K562 (cell line): ENCODE results near the gene SIGLEC5. TPM values are rescaled to one million over a fixed set of nuclear protein-coding genes. Genes with fewer than 3 reads are reported as not detected.

ENCODE experiments used
- ARID2 ChIP-seq: fragments of 450-650 bp; IDR thresholded peaks from 2 replicates; pipeline ENCODE4 v1.6.1; 2017; ENCODE audit warnings: antibody characterized with exemption, mild to moderate bottlenecking
- CREB1 ChIP-seq, 2 experiments: sonication (generic) in 1 of 2; formaldehyde crosslinking in 1 of 2; IDR thresholded peaks; 2 replicates each; pipeline versions ENCODE4 v1.6.1 to v1.8.0; 2012 to 2022; ENCODE audit warnings: inconsistent platforms in 1 of 2, mild to moderate bottlenecking in 1 of 2, missing genetic modification reagents in 1 of 2, moderate library complexity in 1 of 2
- FOXP1 ChIP-seq: sonication (generic); formaldehyde crosslinking; IDR thresholded peaks from 2 replicates; pipeline ENCODE4 v1.8.0; 2022; ENCODE audit warnings: mild to moderate bottlenecking, missing genetic modification reagents
- MED1 ChIP-seq: sonication (generic); formaldehyde crosslinking; IDR thresholded peaks from 2 replicates; pipeline ENCODE4 v1.8.1; 2023; ENCODE audit warnings: missing genetic modification reagents, borderline replicate concordance
- RB1 ChIP-seq: fragments of 450-650 bp; IDR thresholded peaks from 2 replicates; pipeline ENCODE4 v1.6.1; 2017; ENCODE audit warnings: low read depth, mild to moderate bottlenecking
- SIN3B ChIP-seq: fragments of 450-650 bp; IDR thresholded peaks from 2 replicates; pipeline ENCODE4 v1.6.1; 2017; ENCODE audit warnings: low read depth, mild to moderate bottlenecking, moderate library complexity
- SOX6 ChIP-seq: fragments of 450-650 bp; IDR thresholded peaks from 2 replicates; pipeline ENCODE4 v1.6.1; 2014; ENCODE audit warnings: mild to moderate bottlenecking
- STAG1 ChIP-seq: sonication (generic); formaldehyde crosslinking; IDR thresholded peaks from 2 replicates; pipeline ENCODE4 v1.5.0; 2020; ENCODE audit warnings: missing genetic modification reagents, borderline replicate concordance
- XRCC3 ChIP-seq: fragments of 450-650 bp; IDR thresholded peaks from 2 replicates; pipeline ENCODE4 v1.6.1; 2017; ENCODE audit warnings: mild to moderate bottlenecking, moderate library complexity
- ZEB2 ChIP-seq: fragments of 450-650 bp; IDR thresholded peaks from 2 replicates; pipeline ENCODE4 v1.6.1; 2016
- polyA plus RNA-seq, 8 experiments: library from polyadenylated mRNA; depleted of rRNA in 4 of 8; stranded (reverse) in 5 of 8; unstranded in 3 of 8; fragments of >200 nt; fragmentation: Nextera tagmentation in 2 of 8; fragmentation: Illumina TruSeq in 1 of 8; extraction: Ambion mirVana in 2 of 8; extraction: Trizol in 1 of 8; gene quantifications; 2 replicates each; pipeline versions ENCODE4 v1.2.1 to v1.2.3, GENCODE V29; 2011 to 2014; ENCODE audit warnings: inconsistent platforms in 1 of 8, missing spikeins in 1 of 8
- total RNA-seq, 7 experiments: library from RNA; depleted of rRNA in 6 of 7; stranded (reverse); fragments of >200 nt in 6 of 7; fragmentation: Illumina TruSeq in 2 of 7; extraction: Trizol in 2 of 7; gene quantifications; 2 replicates each; pipeline versions ENCODE4 v1.2.1 to v1.2.3, GENCODE V29; 2011 to 2021; ENCODE audit warnings: low replicate concordance in 1 of 7
- TF ChIP-seq, protein P1 (sequence below): sonication (generic); formaldehyde crosslinking; IDR thresholded peaks from 2 replicates; pipeline ENCODE4 v1.4.0; 2020; ENCODE audit warnings: mild to moderate bottlenecking, missing genetic modification reagents
- TF ChIP-seq, protein P2 (sequence below): sonication (generic); formaldehyde crosslinking; IDR thresholded peaks from 2 replicates; pipeline ENCODE4 v1.8.1; 2022; ENCODE audit warnings: missing genetic modification reagents
- TF ChIP-seq, protein P3 (sequence below): fragments of 450-650 bp; IDR thresholded peaks from 2 replicates; pipeline ENCODE4 v1.6.1; 2016
- TF ChIP-seq, protein P4 (sequence below), 2 experiments: IDR thresholded peaks; 2 replicates each; pipeline ENCODE4 v1.6.1; 2012; ENCODE audit warnings: improper control_type of control experiment in 2 of 2, low read depth in 2 of 2, low read length in 2 of 2, borderline replicate concordance in 1 of 2
- TF ChIP-seq, protein P5 (sequence below): fragments of 250-450 bp; sonication (Bioruptor Pico); IDR thresholded peaks from 2 replicates; pipeline ENCODE4 v1.8.0; 2022; ENCODE audit warnings: moderate library complexity, mild to moderate bottlenecking, inconsistent platforms
- TF ChIP-seq, protein P6 (sequence below): sonication (generic); formaldehyde crosslinking; IDR thresholded peaks from 2 replicates; pipeline ENCODE4 v1.8.0; 2022; ENCODE audit warnings: mild to moderate bottlenecking, low read depth, missing genetic modification reagents
- TF ChIP-seq, protein P7 (sequence below), 2 experiments: fragments of 250-450 bp in 1 of 2; fragments of 450-650 bp in 1 of 2; sonication (Bioruptor Pico) in 1 of 2; IDR thresholded peaks; 2 replicates each; pipeline versions ENCODE4 v1.6.1 to v1.8.0; 2016 to 2021; ENCODE audit warnings: mild to moderate bottlenecking in 2 of 2, moderate library complexity in 2 of 2, missing compliant biosample characterization in 1 of 2, missing genetic modification characterization in 1 of 2

The SIGLEC5 gene
- total and polyA plus RNA-seq, 9 of the 15 experiments (the other 6 are each of a cell fraction or from before 2014, with no cell fraction given), result 0.14 TPM; not detected in 8

DNA sequence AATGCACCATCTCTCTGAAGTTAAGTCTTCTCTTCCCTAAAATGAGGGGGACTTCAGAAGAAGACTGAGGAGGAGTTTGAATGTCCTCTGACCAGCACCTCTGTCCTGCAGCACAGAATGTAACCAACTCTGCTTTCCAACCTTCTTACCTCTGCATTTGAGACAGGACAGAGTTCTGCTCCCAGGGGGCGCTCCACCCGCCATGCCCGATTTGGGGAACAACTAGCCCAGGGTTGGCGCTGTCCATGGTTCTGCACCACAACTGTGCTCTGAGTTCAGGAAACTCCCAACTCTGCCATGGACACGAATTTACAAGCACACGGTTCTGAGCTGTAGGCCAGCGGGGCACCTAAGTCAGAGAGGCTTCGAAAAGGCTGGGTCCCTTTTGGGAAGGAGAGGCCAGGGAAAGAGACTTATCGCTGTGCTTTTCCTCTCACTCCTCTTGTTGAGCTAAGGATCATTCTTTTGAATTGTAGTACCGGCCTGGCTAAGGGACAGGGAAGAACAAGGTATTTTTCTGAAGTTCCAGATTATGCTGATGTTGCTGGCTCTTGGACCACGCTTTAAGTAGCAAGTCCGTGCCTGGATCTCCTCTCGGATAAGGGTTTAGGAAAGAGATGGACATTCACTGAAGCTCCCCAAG, 22.2 kb downstream of the SIGLEC5 start (continued):
- TF ChIP-seq FOXP1 (peak; percentile 95), CREB1 (IDR thresholded peaks at IDR 0.05) (no peak), CREB1 (CRISPR knock-in tag; IDR thresholded peaks at IDR 0.05) (peak; percentile 64), ZEB2 (no peak), STAG1 (CRISPR knock-in tag) (peak; percentile 85; the same call in 1 of the 2 replicates), RB1 (peak; percentile 68), MED1 (no peak), SOX6 (peak; percentile 46), XRCC3 (no peak), ARID2 (peak; percentile 71; the same call in 1 of the 2 replicates), SIN3B (no peak)
- TF ChIP-seq, protein P1, sequence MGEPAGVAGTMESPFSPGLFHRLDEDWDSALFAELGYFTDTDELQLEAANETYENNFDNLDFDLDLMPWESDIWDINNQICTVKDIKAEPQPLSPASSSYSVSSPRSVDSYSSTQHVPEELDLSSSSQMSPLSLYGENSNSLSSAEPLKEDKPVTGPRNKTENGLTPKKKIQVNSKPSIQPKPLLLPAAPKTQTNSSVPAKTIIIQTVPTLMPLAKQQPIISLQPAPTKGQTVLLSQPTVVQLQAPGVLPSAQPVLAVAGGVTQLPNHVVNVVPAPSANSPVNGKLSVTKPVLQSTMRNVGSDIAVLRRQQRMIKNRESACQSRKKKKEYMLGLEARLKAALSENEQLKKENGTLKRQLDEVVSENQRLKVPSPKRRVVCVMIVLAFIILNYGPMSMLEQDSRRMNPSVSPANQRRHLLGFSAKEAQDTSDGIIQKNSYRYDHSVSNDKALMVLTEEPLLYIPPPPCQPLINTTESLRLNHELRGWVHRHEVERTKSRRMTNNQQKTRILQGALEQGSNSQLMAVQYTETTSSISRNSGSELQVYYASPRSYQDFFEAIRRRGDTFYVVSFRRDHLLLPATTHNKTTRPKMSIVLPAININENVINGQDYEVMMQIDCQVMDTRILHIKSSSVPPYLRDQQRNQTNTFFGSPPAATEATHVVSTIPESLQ, result peak; percentile 65; the same call in 1 of the 2 replicates
- TF ChIP-seq, protein P2, sequence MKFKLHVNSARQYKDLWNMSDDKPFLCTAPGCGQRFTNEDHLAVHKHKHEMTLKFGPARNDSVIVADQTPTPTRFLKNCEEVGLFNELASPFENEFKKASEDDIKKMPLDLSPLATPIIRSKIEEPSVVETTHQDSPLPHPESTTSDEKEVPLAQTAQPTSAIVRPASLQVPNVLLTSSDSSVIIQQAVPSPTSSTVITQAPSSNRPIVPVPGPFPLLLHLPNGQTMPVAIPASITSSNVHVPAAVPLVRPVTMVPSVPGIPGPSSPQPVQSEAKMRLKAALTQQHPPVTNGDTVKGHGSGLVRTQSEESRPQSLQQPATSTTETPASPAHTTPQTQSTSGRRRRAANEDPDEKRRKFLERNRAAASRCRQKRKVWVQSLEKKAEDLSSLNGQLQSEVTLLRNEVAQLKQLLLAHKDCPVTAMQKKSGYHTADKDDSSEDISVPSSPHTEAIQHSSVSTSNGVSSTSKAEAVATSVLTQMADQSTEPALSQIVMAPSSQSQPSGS (CRISPR knock-in tag), result no peak
- TF ChIP-seq, protein P3, sequence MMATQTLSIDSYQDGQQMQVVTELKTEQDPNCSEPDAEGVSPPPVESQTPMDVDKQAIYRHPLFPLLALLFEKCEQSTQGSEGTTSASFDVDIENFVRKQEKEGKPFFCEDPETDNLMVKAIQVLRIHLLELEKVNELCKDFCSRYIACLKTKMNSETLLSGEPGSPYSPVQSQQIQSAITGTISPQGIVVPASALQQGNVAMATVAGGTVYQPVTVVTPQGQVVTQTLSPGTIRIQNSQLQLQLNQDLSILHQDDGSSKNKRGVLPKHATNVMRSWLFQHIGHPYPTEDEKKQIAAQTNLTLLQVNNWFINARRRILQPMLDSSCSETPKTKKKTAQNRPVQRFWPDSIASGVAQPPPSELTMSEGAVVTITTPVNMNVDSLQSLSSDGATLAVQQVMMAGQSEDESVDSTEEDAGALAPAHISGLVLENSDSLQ, result no peak
- TF ChIP-seq, protein P4, sequence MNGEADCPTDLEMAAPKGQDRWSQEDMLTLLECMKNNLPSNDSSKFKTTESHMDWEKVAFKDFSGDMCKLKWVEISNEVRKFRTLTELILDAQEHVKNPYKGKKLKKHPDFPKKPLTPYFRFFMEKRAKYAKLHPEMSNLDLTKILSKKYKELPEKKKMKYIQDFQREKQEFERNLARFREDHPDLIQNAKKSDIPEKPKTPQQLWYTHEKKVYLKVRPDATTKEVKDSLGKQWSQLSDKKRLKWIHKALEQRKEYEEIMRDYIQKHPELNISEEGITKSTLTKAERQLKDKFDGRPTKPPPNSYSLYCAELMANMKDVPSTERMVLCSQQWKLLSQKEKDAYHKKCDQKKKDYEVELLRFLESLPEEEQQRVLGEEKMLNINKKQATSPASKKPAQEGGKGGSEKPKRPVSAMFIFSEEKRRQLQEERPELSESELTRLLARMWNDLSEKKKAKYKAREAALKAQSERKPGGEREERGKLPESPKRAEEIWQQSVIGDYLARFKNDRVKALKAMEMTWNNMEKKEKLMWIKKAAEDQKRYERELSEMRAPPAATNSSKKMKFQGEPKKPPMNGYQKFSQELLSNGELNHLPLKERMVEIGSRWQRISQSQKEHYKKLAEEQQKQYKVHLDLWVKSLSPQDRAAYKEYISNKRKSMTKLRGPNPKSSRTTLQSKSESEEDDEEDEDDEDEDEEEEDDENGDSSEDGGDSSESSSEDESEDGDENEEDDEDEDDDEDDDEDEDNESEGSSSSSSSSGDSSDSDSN (IDR thresholded peaks at IDR 0.05; ENCODE audit: borderline replicate concordance in 1 of 2, low read depth in 2 of 2, low read length in 2 of 2), result no peak
- TF ChIP-seq, protein P5, sequence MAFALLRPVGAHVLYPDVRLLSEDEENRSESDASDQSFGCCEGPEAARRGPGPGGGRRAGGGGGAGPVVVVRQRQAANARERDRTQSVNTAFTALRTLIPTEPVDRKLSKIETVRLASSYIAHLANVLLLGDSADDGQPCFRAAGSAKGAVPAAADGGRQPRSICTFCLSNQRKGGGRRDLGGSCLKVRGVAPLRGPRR (CRISPR knock-in tag), result no peak
- TF ChIP-seq, protein P6, sequence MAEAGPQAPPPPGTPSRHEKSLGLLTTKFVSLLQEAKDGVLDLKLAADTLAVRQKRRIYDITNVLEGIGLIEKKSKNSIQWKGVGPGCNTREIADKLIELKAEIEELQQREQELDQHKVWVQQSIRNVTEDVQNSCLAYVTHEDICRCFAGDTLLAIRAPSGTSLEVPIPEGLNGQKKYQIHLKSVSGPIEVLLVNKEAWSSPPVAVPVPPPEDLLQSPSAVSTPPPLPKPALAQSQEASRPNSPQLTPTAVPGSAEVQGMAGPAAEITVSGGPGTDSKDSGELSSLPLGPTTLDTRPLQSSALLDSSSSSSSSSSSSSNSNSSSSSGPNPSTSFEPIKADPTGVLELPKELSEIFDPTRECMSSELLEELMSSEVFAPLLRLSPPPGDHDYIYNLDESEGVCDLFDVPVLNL, result peak; percentile 88; the same call in 1 of the 2 replicates
- TF ChIP-seq, protein P7, sequence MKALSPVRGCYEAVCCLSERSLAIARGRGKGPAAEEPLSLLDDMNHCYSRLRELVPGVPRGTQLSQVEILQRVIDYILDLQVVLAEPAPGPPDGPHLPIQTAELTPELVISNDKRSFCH (CRISPR knock-in tag; IDR thresholded peaks at IDR 0.05), result no peak
- TF ChIP-seq, protein P7 (tag; IDR thresholded peaks at IDR 0.05), result peak; percentile 64; the same call in 1 of the 2 replicates
